Peyer's patch (tissue), 4 donors: ENCODE results near the gene CCR7. TPM values are rescaled to one million over a fixed set of nuclear protein-coding genes. Genes with fewer than 3 reads are reported as not detected.

Experiments used
- DNase-seq, 3 donors: peaks; one replicate each; pipeline ENCODE4 v3.0.0-alpha.2; 2017 to 2019
- H3K27ac ChIP-seq, 4 donors: fragments of 200-600 bp; sonication (generic); one replicate each; pipeline ENCODE4 v1.5.1; 2016 to 2019
- H3K27me3 ChIP-seq, 2 donors: fragments of 200-600 bp; sonication (generic); one replicate each; pipeline ENCODE4 v1.5.1; 2019
- H3K36me3 ChIP-seq, 3 donors: fragments of 200-600 bp; sonication (generic); one replicate each; pipeline ENCODE4 v1.5.1; 2016 to 2019
- H3K4me1 ChIP-seq, 4 donors: fragments of 200-600 bp; sonication (generic); one replicate each; pipeline ENCODE4 v1.5.1; 2016 to 2019
- H3K4me3 ChIP-seq, 4 donors: fragments of 200-600 bp; sonication (generic); 1 replicate in 3 of 4; 2 replicates in 1 of 4; pipeline ENCODE4 v1.5.1; 2016 to 2019; ENCODE audit warnings: mild to moderate bottlenecking in 1 of 4
- H3K9me3 ChIP-seq, 4 donors: fragments of 200-600 bp; sonication (generic); one replicate each; pipeline ENCODE4 v1.5.1; 2016 to 2019; ENCODE audit warnings: mild to moderate bottlenecking in 1 of 4
- POLR2A ChIP-seq, 2 donors: fragments of 450-650 bp; IDR thresholded peaks; one replicate each; pipeline ENCODE4 v1.5.1; 2017; ENCODE audit warnings: antibody characterized with exemption in 2 of 2, mild to moderate bottlenecking in 2 of 2, moderate library complexity in 2 of 2
- total RNA-seq, 4 donors: library from RNA; depleted of rRNA; stranded (reverse); fragments of >200 nt; gene quantifications; one replicate each; pipeline ENCODE4 v1.1.0, GENCODE V29; 2016
- TF ChIP-seq, protein P1 (sequence below), 6 experiments: fragments of 450-650 bp in 4 of 6; fragments of 200-600 bp in 2 of 6; sonication (generic) in 1 of 6; IDR thresholded peaks; one replicate each; pipeline ENCODE4 v1.5.1; 2017 to 2019; ENCODE audit warnings: antibody characterized with exemption in 6 of 6, mild to moderate bottlenecking in 3 of 6, moderate library complexity in 1 of 6

CCR7 gene
- total RNA-seq, 4 donors from 2014 or later: 3.1 to 22.3 TPM; not detected in 2

GRCh38 chr17:40533896-40534295 is 31.4 kb downstream of the CCR7 start:
- no peak overlapping the region for H3K4me3 ChIP-seq
- peak overlapping the region in 3 of 4 donors; percentile 2 to 32 (median 8) for H3K27ac ChIP-seq
- DNase-seq: peak in 1 of 3 donors; percentile 15
- H3K9me3 ChIP-seq: no peaks in the 10 kb centered on the region
- peaks cover 0 to 32% (median 19%) of the 10 kb centered on the region in 4 donors for H3K4me1 ChIP-seq
- H3K36me3 ChIP-seq: no peaks in the 10 kb centered on the region
- no peaks in the 10 kb centered on the region for H3K27me3 ChIP-seq
- no peak for TF ChIP-seq POLR2A (IDR thresholded peaks at IDR 0.05)

DNA sequence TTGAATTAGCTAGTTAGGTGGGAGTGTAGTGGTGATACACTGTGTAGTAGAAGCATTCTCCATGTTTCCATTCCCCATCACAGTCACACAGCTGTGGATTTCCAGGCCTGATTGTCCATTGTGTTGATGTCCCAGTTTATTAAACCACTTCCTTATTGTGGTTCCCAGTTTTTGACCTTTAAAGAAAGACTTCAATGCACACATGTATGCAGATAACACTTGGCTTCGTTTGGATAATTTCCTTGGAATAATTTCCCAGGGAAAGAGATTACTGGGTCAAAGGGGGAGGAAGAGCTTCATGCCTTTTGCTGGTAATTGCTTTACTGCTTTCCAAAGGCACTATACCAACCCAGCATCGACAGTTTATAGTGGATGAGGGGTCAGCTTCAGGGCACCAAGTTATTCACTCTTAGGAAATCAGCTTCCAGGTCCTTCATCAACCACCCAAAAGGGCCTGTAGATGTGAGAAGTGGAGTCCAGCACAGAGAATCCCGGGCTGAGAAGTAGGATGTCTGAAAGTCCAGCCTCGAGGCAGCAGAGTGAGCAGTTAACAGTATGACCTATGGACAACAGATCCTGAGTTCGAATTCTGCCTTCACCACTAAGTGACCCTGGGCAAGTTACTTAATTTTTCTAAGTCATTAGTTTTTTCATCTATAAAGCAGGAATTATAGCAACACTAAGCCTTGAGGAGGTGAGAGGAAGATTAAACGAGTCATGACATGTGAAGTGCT is 32.6 kb downstream of the CCR7 start:
- no peak for TF ChIP-seq POLR2A (IDR thresholded peaks at IDR 0.05)
- TF ChIP-seq, protein P1, sequence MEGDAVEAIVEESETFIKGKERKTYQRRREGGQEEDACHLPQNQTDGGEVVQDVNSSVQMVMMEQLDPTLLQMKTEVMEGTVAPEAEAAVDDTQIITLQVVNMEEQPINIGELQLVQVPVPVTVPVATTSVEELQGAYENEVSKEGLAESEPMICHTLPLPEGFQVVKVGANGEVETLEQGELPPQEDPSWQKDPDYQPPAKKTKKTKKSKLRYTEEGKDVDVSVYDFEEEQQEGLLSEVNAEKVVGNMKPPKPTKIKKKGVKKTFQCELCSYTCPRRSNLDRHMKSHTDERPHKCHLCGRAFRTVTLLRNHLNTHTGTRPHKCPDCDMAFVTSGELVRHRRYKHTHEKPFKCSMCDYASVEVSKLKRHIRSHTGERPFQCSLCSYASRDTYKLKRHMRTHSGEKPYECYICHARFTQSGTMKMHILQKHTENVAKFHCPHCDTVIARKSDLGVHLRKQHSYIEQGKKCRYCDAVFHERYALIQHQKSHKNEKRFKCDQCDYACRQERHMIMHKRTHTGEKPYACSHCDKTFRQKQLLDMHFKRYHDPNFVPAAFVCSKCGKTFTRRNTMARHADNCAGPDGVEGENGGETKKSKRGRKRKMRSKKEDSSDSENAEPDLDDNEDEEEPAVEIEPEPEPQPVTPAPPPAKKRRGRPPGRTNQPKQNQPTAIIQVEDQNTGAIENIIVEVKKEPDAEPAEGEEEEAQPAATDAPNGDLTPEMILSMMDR (IDR thresholded peaks at IDR 0.05): no peak
- peak in 2 of 3 donors; percentile 39 to 45 for DNase-seq
- H3K36me3 ChIP-seq: no peaks in the 10 kb centered on the region
- H3K4me1 ChIP-seq: peaks cover 0 to 32% (median 19%) of the 10 kb centered on the region in 4 donors
- no peaks in the 10 kb centered on the region for H3K9me3 ChIP-seq
- no peak overlapping the region for H3K4me3 ChIP-seq
- peak overlapping the region in 3 of 4 donors; percentile 20 to 49 (median 31) for H3K27ac ChIP-seq
- no peaks in the 10 kb centered on the region for H3K27me3 ChIP-seq

- Histone ChIP-seq H3K27me3 (no peaks in the 10 kb centered on the region), H3K36me3 (no peaks in the 10 kb centered on the region), H3K4me1 (peaks cover 0 to 24% (median 18%) of the 10 kb centered on the region in 4 donors), H3K27ac (no peak overlapping the region), H3K4me3 (no peak overlapping the region), H3K9me3 (no peaks in the 10 kb centered on the region)
- peak in 2 of 3 donors; percentile 38 to 45 for DNase-seq
- TF ChIP-seq, protein P1 (IDR thresholded peaks at IDR 0.05): no peak
- no peak for TF ChIP-seq POLR2A (IDR thresholded peaks at IDR 0.05)
These were observed 34.0 kb downstream of the CCR7 start for GRCh38 chr17:40531051-40531991.

DNA sequence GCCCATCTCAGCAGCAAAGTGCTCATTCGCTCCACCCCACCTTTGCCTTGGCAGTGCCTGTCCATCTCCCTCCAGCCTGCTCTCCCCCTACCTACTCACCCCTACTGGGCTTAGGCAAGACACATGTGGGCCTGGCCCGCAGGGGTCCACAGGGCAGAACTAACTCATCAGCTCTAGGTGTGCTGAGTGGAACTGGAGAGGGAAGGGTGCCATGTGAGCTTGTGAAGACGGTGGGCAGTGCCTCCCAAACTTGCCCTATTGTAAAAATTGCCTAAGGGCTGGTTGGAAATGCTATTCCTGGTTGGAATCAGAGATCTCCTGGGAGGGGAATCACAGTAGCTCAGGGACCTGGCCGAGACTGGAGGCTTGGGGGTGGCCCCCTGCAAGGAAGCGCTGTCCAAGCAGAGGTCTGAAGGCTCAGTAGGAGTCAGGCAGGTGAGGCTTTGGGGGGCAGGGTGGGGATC is 34.7 kb downstream of the CCR7 start:
- peaks cover 0 to 20% (median 18%) of the 10 kb centered on the region in 4 donors for H3K4me1 ChIP-seq
- DNase-seq: peak in 2 of 3 donors; percentile 35 to 39
- H3K36me3 ChIP-seq: no peaks in the 10 kb centered on the region
- TF ChIP-seq, protein P1 (IDR thresholded peaks at IDR 0.05): no peak
- TF ChIP-seq POLR2A (IDR thresholded peaks at IDR 0.05): no peak
- no peak overlapping the region for H3K27ac ChIP-seq
- H3K27me3 ChIP-seq: no peaks in the 10 kb centered on the region
- H3K9me3 ChIP-seq: no peaks in the 10 kb centered on the region
- H3K4me3 ChIP-seq: no peak overlapping the region

DNA sequence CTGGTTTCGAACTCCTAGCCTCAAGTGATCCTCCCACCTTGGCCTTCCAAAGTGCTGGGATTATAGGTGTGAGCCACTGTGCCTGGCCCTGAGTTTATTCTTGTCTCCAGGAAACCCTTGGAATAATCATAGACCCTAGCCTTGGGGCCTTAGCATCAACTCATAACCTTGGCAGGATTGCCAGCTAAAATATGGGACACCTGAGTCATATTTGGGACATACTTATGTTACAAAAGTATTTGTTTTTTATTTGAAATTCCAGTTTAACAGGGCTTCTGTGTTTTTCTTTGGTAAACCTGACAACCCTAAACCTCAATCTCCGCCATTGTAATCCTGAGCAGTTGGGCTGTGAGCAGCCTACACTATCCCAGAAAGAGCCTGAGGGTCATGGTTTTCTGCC is 35.3 kb downstream of the CCR7 start:
- H3K27me3 ChIP-seq: no peaks in the 10 kb centered on the region
- H3K4me1 ChIP-seq: peaks cover 0 to 20% (median 18%) of the 10 kb centered on the region in 4 donors
- peak in 1 of 3 donors; percentile 11 for DNase-seq
- H3K36me3 ChIP-seq: no peaks in the 10 kb centered on the region
- no peak overlapping the region for H3K27ac ChIP-seq
- TF ChIP-seq POLR2A (IDR thresholded peaks at IDR 0.05): no peak
- TF ChIP-seq, protein P1 (IDR thresholded peaks at IDR 0.05): no peak
- H3K9me3 ChIP-seq: no peaks in the 10 kb centered on the region
- no peak overlapping the region for H3K4me3 ChIP-seq
